ENCODE measurements around the gene RPLP2. TPM values are rescaled to one million over a fixed set of nuclear protein-coding genes. Genes with fewer than 3 reads are reported as not detected.

Gene RPLP2
- total RNA-seq, 1 experiment from 2014 or later, result 2,142 TPM

DNA sequence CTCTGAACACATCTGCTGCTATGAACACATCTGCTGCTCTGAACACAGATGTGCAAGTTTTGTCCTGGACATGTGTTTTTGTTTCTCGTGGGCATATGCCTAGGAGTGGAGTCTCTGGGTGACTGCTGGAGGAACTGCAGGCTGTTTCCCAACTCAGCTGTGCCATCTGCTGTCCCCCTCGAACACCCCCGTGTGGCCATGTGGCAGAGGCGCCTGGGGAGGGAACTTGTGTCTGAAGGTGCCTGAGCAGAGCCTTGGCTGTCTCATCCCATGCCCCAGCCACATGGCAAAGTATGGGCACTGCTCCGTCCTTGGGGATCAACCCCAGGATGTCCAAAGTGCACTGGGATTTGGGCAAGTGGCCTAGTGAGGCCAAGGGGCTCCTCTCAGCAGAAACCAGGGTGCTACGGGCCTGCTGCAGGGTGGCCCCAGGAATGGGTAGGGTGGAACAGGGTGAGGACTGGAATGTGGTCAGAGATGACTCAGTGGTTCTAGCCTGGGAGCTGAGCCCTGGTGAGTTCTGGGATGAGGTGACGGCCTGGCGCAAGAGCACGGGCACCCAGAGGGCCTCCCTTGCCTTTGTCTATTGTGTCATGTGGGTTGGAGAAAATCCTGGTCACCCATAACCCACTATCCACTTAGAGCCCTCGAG is 47.2 kb upstream of the RPLP2 start:
- POLR2A ChIA-PET, result interaction anchor here (0.5 to 7.7 kb wide), 22 partner anchors 9 to 504 kb away, joined by 3 to 125 read pairs (median 5); partner anchors contain the start of genes DEAF1, GATD1, PHRF1 and PIDD1
- peak overlapping the region; percentile 59 for H3K4me3 Mint-ChIP-seq (ENCODE audit: unreplicated experiment)
- intact Hi-C loops (cut with micrococcal nuclease), result loop anchor here (1.0 to 5.0 kb wide), 4 partner anchors 34 to 100 kb away; partner anchors contain the start of gene SLC25A22
- no peaks in the 10 kb centered on the region for H3K27me3 Mint-ChIP-seq (ENCODE audit: insufficient read depth, unreplicated experiment)
- H3K27ac Mint-ChIP-seq (ENCODE audit: low read depth, unreplicated experiment), result peak overlapping the region; percentile 93
- peaks cover 95% of the 10 kb centered on the region for H3K36me3 Mint-ChIP-seq (ENCODE audit: insufficient read depth, unreplicated experiment)
- peak; percentile 96 for DNase-seq (ENCODE audit: unreplicated experiment)
- peaks cover 16% of the 10 kb centered on the region for H3K4me1 Mint-ChIP-seq (ENCODE audit: insufficient read depth, unreplicated experiment)
- TF ChIP-seq, protein P1, sequence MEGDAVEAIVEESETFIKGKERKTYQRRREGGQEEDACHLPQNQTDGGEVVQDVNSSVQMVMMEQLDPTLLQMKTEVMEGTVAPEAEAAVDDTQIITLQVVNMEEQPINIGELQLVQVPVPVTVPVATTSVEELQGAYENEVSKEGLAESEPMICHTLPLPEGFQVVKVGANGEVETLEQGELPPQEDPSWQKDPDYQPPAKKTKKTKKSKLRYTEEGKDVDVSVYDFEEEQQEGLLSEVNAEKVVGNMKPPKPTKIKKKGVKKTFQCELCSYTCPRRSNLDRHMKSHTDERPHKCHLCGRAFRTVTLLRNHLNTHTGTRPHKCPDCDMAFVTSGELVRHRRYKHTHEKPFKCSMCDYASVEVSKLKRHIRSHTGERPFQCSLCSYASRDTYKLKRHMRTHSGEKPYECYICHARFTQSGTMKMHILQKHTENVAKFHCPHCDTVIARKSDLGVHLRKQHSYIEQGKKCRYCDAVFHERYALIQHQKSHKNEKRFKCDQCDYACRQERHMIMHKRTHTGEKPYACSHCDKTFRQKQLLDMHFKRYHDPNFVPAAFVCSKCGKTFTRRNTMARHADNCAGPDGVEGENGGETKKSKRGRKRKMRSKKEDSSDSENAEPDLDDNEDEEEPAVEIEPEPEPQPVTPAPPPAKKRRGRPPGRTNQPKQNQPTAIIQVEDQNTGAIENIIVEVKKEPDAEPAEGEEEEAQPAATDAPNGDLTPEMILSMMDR (IDR thresholded peaks at IDR 0.05; ENCODE audit: unreplicated experiment), result peak; percentile 32
- no peaks in the 10 kb centered on the region for H3K9me3 Mint-ChIP-seq (ENCODE audit: unreplicated experiment)
- no TSS peak for BruUV-seq (replicated peaks)
- CTCF ChIA-PET, result interaction anchor here (0.7 to 1.1 kb wide), 5 partner anchors 15 to 105 kb away, joined by 3 to 8 read pairs (median 3); no protein-coding TSS in a partner anchor

DNA sequence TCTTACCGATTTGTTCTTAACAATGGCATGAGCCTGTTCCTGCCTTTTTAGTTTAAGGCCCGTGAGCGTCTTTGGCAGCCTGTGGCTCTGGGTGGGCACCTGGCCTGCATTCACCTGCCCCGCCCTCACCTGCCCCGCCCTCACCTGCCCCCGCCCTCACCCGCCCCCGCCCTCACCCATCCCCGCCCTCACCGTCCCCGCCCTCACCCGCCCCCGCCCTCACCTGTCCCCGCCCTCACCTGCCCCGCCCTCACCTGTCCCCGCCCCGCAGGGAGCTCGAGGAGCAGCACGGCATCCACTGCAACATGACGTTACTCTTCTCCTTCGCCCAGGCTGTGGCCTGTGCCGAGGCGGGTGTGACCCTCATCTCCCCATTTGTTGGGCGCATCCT is 46.7 kb upstream of the RPLP2 start:
- TF ChIP-seq, protein P1 (IDR thresholded peaks at IDR 0.05; ENCODE audit: unreplicated experiment), result no peak
- ChIA-PET CTCF (interaction anchor here (0.8 to 1.1 kb wide), 3 partner anchors 15 to 65 kb away, joined by 3 to 8 read pairs (median 3); no protein-coding TSS in a partner anchor), POLR2A (interaction anchor here (0.5 to 7.7 kb wide), 24 partner anchors 9 to 505 kb away, joined by 3 to 125 read pairs (median 5); partner anchors contain the start of genes CD151, DEAF1, GATD1 and PHRF1)
- Mint-ChIP-seq H3K4me3 (ENCODE audit: unreplicated experiment) (peak overlapping the region; percentile 59), H3K27ac (ENCODE audit: low read depth, unreplicated experiment) (peak overlapping the region; percentile 93), H3K4me1 (ENCODE audit: insufficient read depth, unreplicated experiment) (peaks cover 16% of the 10 kb centered on the region), H3K27me3 (ENCODE audit: insufficient read depth, unreplicated experiment) (no peaks in the 10 kb centered on the region), H3K36me3 (ENCODE audit: insufficient read depth, unreplicated experiment) (peaks cover 95% of the 10 kb centered on the region), H3K9me3 (ENCODE audit: unreplicated experiment) (no peaks in the 10 kb centered on the region)
- intact Hi-C loops (cut with micrococcal nuclease), result loop anchor here (2.0 to 5.0 kb wide), 2 partner anchors 34 kb away; partner anchors contain the start of gene SLC25A22
- no TSS peak for BruUV-seq (replicated peaks)
- peak; percentile 67 for DNase-seq (ENCODE audit: unreplicated experiment)

DNA sequence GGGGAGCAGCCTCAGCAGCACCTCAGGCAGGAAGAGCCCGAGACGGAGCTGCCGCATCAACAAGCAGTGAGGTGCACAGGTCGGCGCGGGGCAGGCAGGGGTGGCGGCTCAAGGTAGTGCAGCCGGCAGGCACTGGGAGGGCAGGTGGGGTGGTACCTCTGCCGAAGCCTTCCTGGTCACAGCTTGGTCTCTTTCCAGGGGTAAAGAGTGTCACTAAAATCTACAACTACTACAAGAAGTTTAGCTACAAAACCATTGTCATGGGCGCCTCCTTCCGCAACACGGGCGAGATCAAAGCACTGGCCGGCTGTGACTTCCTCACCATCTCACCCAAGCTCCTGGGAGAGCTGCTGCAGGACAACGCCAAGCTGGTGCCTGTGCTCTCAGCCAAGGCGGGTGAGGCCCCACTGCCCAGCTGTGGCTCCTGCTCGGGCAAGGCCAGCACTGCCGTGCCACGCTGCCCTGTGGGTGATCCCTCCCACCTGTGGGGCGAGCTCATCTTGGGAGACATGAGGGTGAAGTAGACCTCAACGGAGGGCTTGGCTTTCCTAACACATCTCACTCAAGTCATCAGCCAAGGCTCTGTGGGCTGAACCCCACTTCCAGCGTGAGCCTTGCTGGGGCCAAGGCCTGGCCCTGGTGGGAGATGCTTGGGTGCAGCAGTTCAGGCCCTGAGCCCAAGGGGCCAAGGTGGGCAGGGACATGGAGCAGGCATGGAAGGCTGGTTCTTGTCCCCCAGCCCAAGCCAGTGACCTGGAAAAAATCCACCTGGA is 46.0 kb upstream of the RPLP2 start:
- H3K9me3 Mint-ChIP-seq (ENCODE audit: unreplicated experiment), result no peaks in the 10 kb centered on the region
- no peaks in the 10 kb centered on the region for H3K27me3 Mint-ChIP-seq (ENCODE audit: insufficient read depth, unreplicated experiment)
- BruUV-seq (replicated peaks), result TSS peak; percentile 31
- TF ChIP-seq, protein P1 (IDR thresholded peaks at IDR 0.05; ENCODE audit: unreplicated experiment), result no peak
- intact Hi-C loops (cut with micrococcal nuclease), result loop anchor here (2.0 to 5.0 kb wide), 2 partner anchors 34 to 35 kb away; partner anchors contain the start of gene SLC25A22
- peak overlapping the region; percentile 59 for H3K4me3 Mint-ChIP-seq (ENCODE audit: unreplicated experiment)
- POLR2A ChIA-PET, result interaction anchor here (0.6 to 7.7 kb wide), 15 partner anchors 10 to 71 kb away, joined by 3 to 125 read pairs (median 7); partner anchors contain the start of genes CD151, DEAF1, GATD1 and PIDD1
- peaks cover 16% of the 10 kb centered on the region for H3K4me1 Mint-ChIP-seq (ENCODE audit: insufficient read depth, unreplicated experiment)
- no peak for DNase-seq (ENCODE audit: unreplicated experiment)
- peaks cover 95% of the 10 kb centered on the region for H3K36me3 Mint-ChIP-seq (ENCODE audit: insufficient read depth, unreplicated experiment)
- H3K27ac Mint-ChIP-seq (ENCODE audit: low read depth, unreplicated experiment), result peak overlapping the region; percentile 93
- CTCF ChIA-PET, result interaction anchor here (0.6 to 1.7 kb wide), 9 partner anchors 13 to 783 kb away, joined by 3 to 8 read pairs (median 3); no protein-coding TSS in a partner anchor
